PC-9 (cell line): Measurements from ENCODE around the gene SMAD9.

ENCODE experiments used
- EZH2 ChIP-seq: fragments of 200-600 bp; sonication (generic); IDR thresholded peaks from 2 replicates; pipeline ENCODE4 v1.8.0; 2017; ENCODE audit warnings: antibody characterized with exemption, low read depth
- TF ChIP-seq, protein P1 (sequence below): fragments of 200-600 bp; sonication (generic); conservative IDR thresholded peaks from 2 replicates; pipeline ENCODE4 v1.6.1; 2017; ENCODE audit warnings: mixed run types, antibody characterized with exemption, mild to moderate bottlenecking, moderate library complexity

GRCh38 chr13:36966404-36966803 is 46.4 kb upstream of the SMAD9 start:
- TF ChIP-seq, protein P1, sequence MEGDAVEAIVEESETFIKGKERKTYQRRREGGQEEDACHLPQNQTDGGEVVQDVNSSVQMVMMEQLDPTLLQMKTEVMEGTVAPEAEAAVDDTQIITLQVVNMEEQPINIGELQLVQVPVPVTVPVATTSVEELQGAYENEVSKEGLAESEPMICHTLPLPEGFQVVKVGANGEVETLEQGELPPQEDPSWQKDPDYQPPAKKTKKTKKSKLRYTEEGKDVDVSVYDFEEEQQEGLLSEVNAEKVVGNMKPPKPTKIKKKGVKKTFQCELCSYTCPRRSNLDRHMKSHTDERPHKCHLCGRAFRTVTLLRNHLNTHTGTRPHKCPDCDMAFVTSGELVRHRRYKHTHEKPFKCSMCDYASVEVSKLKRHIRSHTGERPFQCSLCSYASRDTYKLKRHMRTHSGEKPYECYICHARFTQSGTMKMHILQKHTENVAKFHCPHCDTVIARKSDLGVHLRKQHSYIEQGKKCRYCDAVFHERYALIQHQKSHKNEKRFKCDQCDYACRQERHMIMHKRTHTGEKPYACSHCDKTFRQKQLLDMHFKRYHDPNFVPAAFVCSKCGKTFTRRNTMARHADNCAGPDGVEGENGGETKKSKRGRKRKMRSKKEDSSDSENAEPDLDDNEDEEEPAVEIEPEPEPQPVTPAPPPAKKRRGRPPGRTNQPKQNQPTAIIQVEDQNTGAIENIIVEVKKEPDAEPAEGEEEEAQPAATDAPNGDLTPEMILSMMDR: no peak
- TF ChIP-seq EZH2: no peak
